ENCODE data around the gene PTPMT1. TPM values are rescaled to one million over a fixed set of nuclear protein-coding genes. Genes with fewer than 3 reads are reported as not detected.

PTPMT1 gene
- total RNA-seq, 3 donors from 2014 or later = 130 to 139 (median 137) TPM

DNA sequence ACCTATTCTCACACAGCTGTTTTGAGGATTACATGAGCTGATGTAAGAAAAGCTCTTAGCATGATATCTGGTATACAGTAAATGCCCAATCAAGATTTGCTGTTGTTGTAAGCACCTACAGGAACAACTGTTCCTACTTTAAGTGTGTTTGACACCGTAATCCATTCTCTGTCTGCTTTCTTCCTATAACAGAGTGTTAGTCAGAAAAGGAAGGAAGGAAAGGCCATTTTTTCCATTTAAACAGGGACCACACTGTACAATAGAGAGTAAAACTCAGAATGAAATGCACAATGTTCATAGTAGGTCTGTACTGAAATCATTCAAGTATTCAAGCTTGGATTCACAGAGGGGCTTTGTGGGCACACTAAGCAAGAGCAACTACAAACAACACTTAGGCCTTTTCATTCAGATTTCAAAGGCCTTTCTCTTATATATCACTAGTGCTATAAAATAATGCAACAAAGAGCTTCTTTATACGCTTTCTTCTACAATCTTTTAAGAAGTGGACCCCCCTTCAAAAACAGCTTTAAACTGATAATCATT, 55.5 kb downstream of the PTPMT1 start:
- TF ChIP-seq POLR2AphosphoS5 (IDR thresholded peaks at IDR 0.05) (no peak), POLR2A (IDR thresholded peaks at IDR 0.05) (no peak)
- TF ChIP-seq, protein P1, sequence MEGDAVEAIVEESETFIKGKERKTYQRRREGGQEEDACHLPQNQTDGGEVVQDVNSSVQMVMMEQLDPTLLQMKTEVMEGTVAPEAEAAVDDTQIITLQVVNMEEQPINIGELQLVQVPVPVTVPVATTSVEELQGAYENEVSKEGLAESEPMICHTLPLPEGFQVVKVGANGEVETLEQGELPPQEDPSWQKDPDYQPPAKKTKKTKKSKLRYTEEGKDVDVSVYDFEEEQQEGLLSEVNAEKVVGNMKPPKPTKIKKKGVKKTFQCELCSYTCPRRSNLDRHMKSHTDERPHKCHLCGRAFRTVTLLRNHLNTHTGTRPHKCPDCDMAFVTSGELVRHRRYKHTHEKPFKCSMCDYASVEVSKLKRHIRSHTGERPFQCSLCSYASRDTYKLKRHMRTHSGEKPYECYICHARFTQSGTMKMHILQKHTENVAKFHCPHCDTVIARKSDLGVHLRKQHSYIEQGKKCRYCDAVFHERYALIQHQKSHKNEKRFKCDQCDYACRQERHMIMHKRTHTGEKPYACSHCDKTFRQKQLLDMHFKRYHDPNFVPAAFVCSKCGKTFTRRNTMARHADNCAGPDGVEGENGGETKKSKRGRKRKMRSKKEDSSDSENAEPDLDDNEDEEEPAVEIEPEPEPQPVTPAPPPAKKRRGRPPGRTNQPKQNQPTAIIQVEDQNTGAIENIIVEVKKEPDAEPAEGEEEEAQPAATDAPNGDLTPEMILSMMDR (IDR thresholded peaks at IDR 0.05) = no peak
- Histone ChIP-seq H3K36me3 (no peaks in the 10 kb centered on the region), H3K9me3 (no peaks in the 10 kb centered on the region), H3K27me3 (no peaks in the 10 kb centered on the region), H3K4me1 (no peaks in the 10 kb centered on the region), H3K27ac (no peak overlapping the region), H3K4me3 (no peak overlapping the region)
- DNase-seq (ENCODE audit: low spot score in 2 of 2) = no peak
- intact Hi-C loops (cut with DNase I; ENCODE audit: low total_unique reads) = no loop called here

Other genes starting within 250 kb of the PTPMT1 start
- under 1 TPM in 2 of 3 donors, not detected in 1; under 0.01 TPM for gene MYBPC3, start 212.9 kb upstream of the PTPMT1 start, total RNA-seq
- gene SPI1, start 187.1 kb upstream of the PTPMT1 start, total RNA-seq = 10 to 100 TPM; 12.5 to 34.9 (median 15.2) TPM
- 10 to 100 TPM; 42.9 to 58.1 (median 52.8) TPM for gene SLC39A13, start 157.0 kb upstream of the PTPMT1 start, total RNA-seq
- gene PSMC3, start 139.2 kb upstream of the PTPMT1 start, total RNA-seq = 100 to 1,000 TPM in 2 of 3 donors, 10 to 100 TPM in 1; 98.5 to 168 (median 144) TPM
- under 1 TPM in 1 of 3 donors, not detected in 2; 0.64 TPM for gene RAPSN, start 116.5 kb upstream of the PTPMT1 start, total RNA-seq
- gene CELF1, start 12.5 kb upstream of the PTPMT1 start, total RNA-seq = 100 to 1,000 TPM in 2 of 3 donors, 10 to 100 TPM in 1; 94.1 to 117 (median 114) TPM
- gene KBTBD4, start 13.4 kb downstream of the PTPMT1 start, total RNA-seq = 10 to 100 TPM; 26.6 to 31.5 (median 26.9) TPM
- 10 to 100 TPM; 49.0 to 59.7 (median 49.2) TPM for gene NDUFS3, start 13.5 kb downstream of the PTPMT1 start, total RNA-seq
- gene FAM180B, start 21.1 kb downstream of the PTPMT1 start, total RNA-seq = 10 to 100 TPM in 1 of 3 donors, not detected in 2; 11.2 TPM
- 1 to 10 TPM in 2 of 3 donors, under 1 TPM in 1; 0.96 to 5.6 (median 4.4) TPM for gene C1QTNF4, start 28.8 kb downstream of the PTPMT1 start, total RNA-seq
- 10 to 100 TPM; 38.7 to 47.5 (median 46.0) TPM for gene MTCH2, start 77.0 kb downstream of the PTPMT1 start, total RNA-seq
- gene AGBL2, start 149.8 kb downstream of the PTPMT1 start, total RNA-seq = 1 to 10 TPM in 2 of 3 donors, under 1 TPM in 1; 0.16 to 3.2 (median 2.3) TPM
- 100 to 1,000 TPM; 109 to 227 (median 193) TPM for gene FNBP4, start 201.7 kb downstream of the PTPMT1 start, total RNA-seq